ENCODE data around the gene AUH.

GRCh38 chr9:91275655-91276054 lies 86.1 kb downstream of the AUH start:
- TF ChIP-seq TCF12 (IDR thresholded peaks at IDR 0.05; ENCODE audit: low read depth), result no peak
- TF ChIP-seq NFIC (IDR thresholded peaks at IDR 0.05), result no peak
- TF ChIP-seq RAD21 (IDR thresholded peaks at IDR 0.05; ENCODE audit: low read depth), result no peak
- TF ChIP-seq YY1 (IDR thresholded peaks at IDR 0.05; ENCODE audit: low read depth), result no peak
- no peak for TF ChIP-seq CEBPB (IDR thresholded peaks at IDR 0.05)
- TF ChIP-seq EP300 (IDR thresholded peaks at IDR 0.05; ENCODE audit: borderline replicate concordance), result no peak
- no peak for TF ChIP-seq CREB1 (IDR thresholded peaks at IDR 0.05; ENCODE audit: low read depth)
- TF ChIP-seq MAX (IDR thresholded peaks at IDR 0.05), result no peak
- no peak for TF ChIP-seq REST (IDR thresholded peaks at IDR 0.05; ENCODE audit: low read depth)
- no peak for TF ChIP-seq EGR1 (IDR thresholded peaks at IDR 0.05)
- TF ChIP-seq USF1 (IDR thresholded peaks at IDR 0.05), result no peak
- no peak for TF ChIP-seq TAF1 (IDR thresholded peaks at IDR 0.05; ENCODE audit: low read depth)
- TF ChIP-seq TEAD4 (IDR thresholded peaks at IDR 0.05), result no peak
- no peak for TF ChIP-seq FOXM1 (IDR thresholded peaks at IDR 0.05; ENCODE audit: borderline replicate concordance, low read depth)

All from Ishikawa (cell line).